ENCODE data around the gene MTF1. TPM values are rescaled to one million over a fixed set of nuclear protein-coding genes. Genes with fewer than 3 reads are reported as not detected.

MTF1 gene
- polyA plus RNA-seq, 1 experiment, result 8.6 TPM

GRCh38 chr1:37846647-37847339 lies 12.6 kb downstream of the MTF1 start:
- ChIA-PET CTCF (interaction anchor here (0.6 to 5.4 kb wide), 3 partner anchors 14 to 180 kb away, joined by 3 to 52 read pairs (median 3); partner anchors contain the start of gene MTF1), POLR2A (interaction anchor here (0.6 kb wide), 1 partner anchor 9 kb away, joined by 4 read pairs; no protein-coding TSS in a partner anchor)
- Histone ChIP-seq H3K4me3 (ENCODE audit: low read depth, low read length) (no peak overlapping the region), H3K9me3 (ENCODE audit: control insufficient read depth, insufficient read depth, low read length) (no peaks in the 10 kb centered on the region), H3K27ac (ENCODE audit: low read depth, low read length) (no peak overlapping the region), H3K27me3 (ENCODE audit: control insufficient read depth, insufficient read depth, low read length) (no peaks in the 10 kb centered on the region)
- TF ChIP-seq CTCF (IDR thresholded peaks at IDR 0.05; ENCODE audit: low read depth, low read length), result no peak
- no peak for DNase-seq (ENCODE audit: low read depth, low spot score)

- Histone ChIP-seq H3K4me3 (ENCODE audit: low read depth, low read length) (no peak overlapping the region), H3K27ac (ENCODE audit: low read depth, low read length) (no peak overlapping the region), H3K27me3 (ENCODE audit: control insufficient read depth, insufficient read depth, low read length) (no peaks in the 10 kb centered on the region), H3K9me3 (ENCODE audit: control insufficient read depth, insufficient read depth, low read length) (no peaks in the 10 kb centered on the region)
- TF ChIP-seq CTCF (IDR thresholded peaks at IDR 0.05; ENCODE audit: low read depth, low read length), result no peak
- ChIA-PET POLR2A (no interaction called here), CTCF (interaction anchor here (5.4 kb wide), 1 partner anchor 15 kb away, joined by 52 read pairs; the partner anchor contains the start of gene MTF1)
- DNase-seq (ENCODE audit: low read depth, low spot score), result no peak
These were observed 13.6 kb downstream of the MTF1 start for GRCh38 chr1:37845786-37846185.

- POLR2A ChIA-PET, result no interaction called here
These were observed 14.2 kb downstream of the MTF1 start for GRCh38 chr1:37845049-37845646.

GRCh38 chr1:37844536-37844935 lies 14.9 kb downstream of the MTF1 start:
- H3K27me3 ChIP-seq (ENCODE audit: control insufficient read depth, insufficient read depth, low read length), result no peaks in the 10 kb centered on the region
- H3K4me3 ChIP-seq (ENCODE audit: low read depth, low read length), result no peak overlapping the region
- no peak for DNase-seq (ENCODE audit: low read depth, low spot score)
- POLR2A ChIA-PET, result no interaction called here
- no peak for TF ChIP-seq CTCF (IDR thresholded peaks at IDR 0.05; ENCODE audit: low read depth, low read length)
- H3K27ac ChIP-seq (ENCODE audit: low read depth, low read length), result no peak overlapping the region
- CTCF ChIA-PET, result interaction anchor here (1.4 to 5.4 kb wide), 2 partner anchors 16 to 31 kb away, joined by 9 to 52 read pairs; partner anchors contain the start of gene MTF1
- no peaks in the 10 kb centered on the region for H3K9me3 ChIP-seq (ENCODE audit: control insufficient read depth, insufficient read depth, low read length)

More at GRCh38 chr1:37845049-37845646, 14.2 kb downstream of the MTF1 start:
- no peak for TF ChIP-seq CTCF (IDR thresholded peaks at IDR 0.05; ENCODE audit: low read depth, low read length)
- no peak for DNase-seq (ENCODE audit: low read depth, low spot score)
- Histone ChIP-seq H3K9me3 (ENCODE audit: control insufficient read depth, insufficient read depth, low read length) (no peaks in the 10 kb centered on the region), H3K27me3 (ENCODE audit: control insufficient read depth, insufficient read depth, low read length) (no peaks in the 10 kb centered on the region), H3K4me3 (ENCODE audit: low read depth, low read length) (no peak overlapping the region), H3K27ac (ENCODE audit: low read depth, low read length) (no peak overlapping the region)
- CTCF ChIA-PET, result interaction anchor here (1.4 to 5.4 kb wide), 2 partner anchors 15 to 31 kb away, joined by 9 to 52 read pairs; partner anchors contain the start of gene MTF1

- no peak for TF ChIP-seq CTCF (IDR thresholded peaks at IDR 0.05; ENCODE audit: low read depth, low read length)
- no peak for DNase-seq (ENCODE audit: low read depth, low spot score)
- Histone ChIP-seq H3K4me3 (ENCODE audit: low read depth, low read length) (no peak overlapping the region), H3K27me3 (ENCODE audit: control insufficient read depth, insufficient read depth, low read length) (no peaks in the 10 kb centered on the region), H3K27ac (ENCODE audit: low read depth, low read length) (no peak overlapping the region), H3K9me3 (ENCODE audit: control insufficient read depth, insufficient read depth, low read length) (no peaks in the 10 kb centered on the region)
- ChIA-PET POLR2A (no interaction called here), CTCF (interaction anchor here (1.5 kb wide), 1 partner anchor 18 kb away, joined by 10 read pairs; the partner anchor contains the start of gene MTF1)
These were observed 17.7 kb downstream of the MTF1 start for GRCh38 chr1:37841652-37842051.

Data from AG04450 (cell line).